ENCODE data around the gene CANX.
"Not testable (repeated sequence)": the region's sequence is repeated elsewhere in the genome, so short reads cannot be mapped to it uniquely, and the experiment has no call there.

CANX gene

GRCh38 chr5:179700401-179700918, 1.7 kb downstream of the CANX start:
- peak; percentile 55 for DNase-seq

- DNase-seq: no peak
Measured at GRCh38 chr5:179716286-179716685, 17.5 kb downstream of the CANX start.

GRCh38 chr5:179720222-179720621, 21.5 kb downstream of the CANX start:
- no peak for DNase-seq

GRCh38 chr5:179724163-179724562, 25.4 kb downstream of the CANX start:
- no peak for DNase-seq

- DNase-seq: no peak
Measured at GRCh38 chr5:179727106-179727505, 28.3 kb downstream of the CANX start.

GRCh38 chr5:179729303-179729702, 30.5 kb downstream of the CANX start:
- DNase-seq: no peak

GRCh38 chr5:179729727-179730126, 31.0 kb downstream of the CANX start:
- no peak for DNase-seq

GRCh38 chr5:179730356-179730755, 31.6 kb downstream of the CANX start:
- no peak for DNase-seq

GRCh38 chr5:179730852-179731251, 32.1 kb downstream of the CANX start:
- DNase-seq: no peak

- DNase-seq: no peak
Measured at GRCh38 chr5:179731791-179732411, 33.1 kb downstream of the CANX start.

- peak; percentile 98 for DNase-seq
Measured at GRCh38 chr5:179732412-179732917, 33.7 kb downstream of the CANX start, which contains the start of gene MAML1. TSS of gene MAML1 (plus strand) at chr5:179732822. CDS start at chr5:179733113, 291 bp downstream.

- peak; percentile 60 for DNase-seq
Measured at GRCh38 chr5:179732918-179733771, 34.4 kb downstream of the CANX start.

GRCh38 chr5:179733772-179734126, 35.0 kb downstream of the CANX start:
- peak; percentile 60 for DNase-seq

- DNase-seq: no peak
Measured at GRCh38 chr5:179734536-179735164, 35.9 kb downstream of the CANX start.

- DNase-seq: no peak
Measured at GRCh38 chr5:179738742-179739141, 40.0 kb downstream of the CANX start.

- not testable (repeated sequence) for DNase-seq
Measured at GRCh38 chr5:179744106-179744505, 45.3 kb downstream of the CANX start.

- DNase-seq: no peak
Measured at GRCh38 chr5:179746872-179747271, 48.1 kb downstream of the CANX start.

- DNase-seq: no peak
Measured at GRCh38 chr5:179747811-179748210, 49.0 kb downstream of the CANX start.

GRCh38 chr5:179749857-179750508, 51.2 kb downstream of the CANX start:
- DNase-seq: no peak

GRCh38 chr5:179753971-179754370, 55.2 kb downstream of the CANX start:
- DNase-seq: no peak

- no peak for DNase-seq
Measured at GRCh38 chr5:179755022-179755421, 56.3 kb downstream of the CANX start.

GRCh38 chr5:179758955-179759354, 60.2 kb downstream of the CANX start:
- no peak for DNase-seq
